GM23248 (cell line): ENCODE data around the gene PAOX. TPM values are rescaled to one million over a fixed set of nuclear protein-coding genes. Genes with fewer than 3 reads are reported as not detected.
"Not testable (repeated sequence)": the region's sequence is repeated elsewhere in the genome, so short reads cannot be mapped to it uniquely, and the experiment has no call there.

Experiments used
- DNase-seq: peaks from one replicate; pipeline ENCODE4 v3.0.0-alpha.2; 2015
- H2AFZ ChIP-seq: fragments of 200-600 bp; sonication (generic); 2 replicates; pipeline ENCODE4 v1.6.1; 2016; ENCODE audit warnings: antibody characterized with exemption
- H3F3A ChIP-seq: fragments of 200-600 bp; sonication (generic); 2 replicates; pipeline ENCODE4 v1.6.1; 2016; ENCODE audit warnings: mild to moderate bottlenecking, antibody characterized with exemption, mixed run types; ENCODE audit not compliant: insufficient read depth
- H3K27ac ChIP-seq: fragments of 200-600 bp; sonication (generic); 2 replicates; pipeline ENCODE4 v1.5.1; 2016; ENCODE audit warnings: mild to moderate bottlenecking
- H3K27me3 ChIP-seq: fragments of 200-600 bp; sonication (generic); replicated peaks from 2 replicates; pipeline ENCODE4 v1.6.1; 2016; ENCODE audit warnings: mild to moderate bottlenecking; ENCODE audit not compliant: insufficient read depth
- H3K36me3 ChIP-seq: fragments of 200-600 bp; sonication (generic); 2 replicates; pipeline ENCODE4 v1.6.1; 2016; ENCODE audit warnings: low read depth, mild to moderate bottlenecking
- H3K4me1 ChIP-seq: fragments of 200-600 bp; sonication (generic); 2 replicates; pipeline ENCODE4 v1.6.1; 2016; ENCODE audit warnings: mild to moderate bottlenecking; ENCODE audit not compliant: insufficient read depth
- H3K4me2 ChIP-seq: fragments of 200-600 bp; sonication (generic); one replicate; pipeline ENCODE4 v1.6.1; 2016; ENCODE audit warnings: mild to moderate bottlenecking; ENCODE audit not compliant: unreplicated experiment
- H3K4me3 ChIP-seq: fragments of 200-600 bp; sonication (generic); 2 replicates; pipeline ENCODE4 v1.5.1; 2016; ENCODE audit warnings: mild to moderate bottlenecking
- H3K79me2 ChIP-seq: fragments of 200-600 bp; sonication (generic); 2 replicates; pipeline ENCODE4 v1.6.1; 2016; ENCODE audit warnings: mild to moderate bottlenecking; ENCODE audit not compliant: insufficient read depth
- H3K9ac ChIP-seq: fragments of 200-600 bp; sonication (generic); 2 replicates; pipeline ENCODE4 v1.6.1; 2016; ENCODE audit warnings: mild to moderate bottlenecking
- H3K9me2 ChIP-seq: fragments of 200-600 bp; sonication (generic); 2 replicates; pipeline ENCODE4 v1.6.1; 2016; ENCODE audit warnings: mixed run types, mild to moderate bottlenecking, moderate library complexity; ENCODE audit not compliant: insufficient read depth
- H3K9me3 ChIP-seq: fragments of 200-600 bp; sonication (generic); one replicate; pipeline ENCODE4 v1.6.1; 2017; ENCODE audit warnings: low read depth
- H4K20me1 ChIP-seq: fragments of 200-600 bp; sonication (generic); 2 replicates; pipeline ENCODE4 v1.6.0; 2016; ENCODE audit not compliant: insufficient read depth
- EZH2 ChIP-seq: fragments of 200-600 bp; sonication (generic); IDR thresholded peaks from 2 replicates; pipeline ENCODE4 v1.6.1; 2018; ENCODE audit warnings: antibody characterized with exemption, mild to moderate bottlenecking; ENCODE audit not compliant: insufficient read depth, poor library complexity, severe bottlenecking
- EZH2phosphoT487 ChIP-seq: fragments of 200-600 bp; sonication (generic); IDR thresholded peaks from 2 replicates; pipeline ENCODE4 v1.6.1; 2018; ENCODE audit warnings: antibody characterized with exemption, moderate library complexity, mild to moderate bottlenecking, low read depth; ENCODE audit not compliant: insufficient read depth
- WGBS, 2 experiments: methylation state at CpG; one replicate each; pipeline ENCODE4 v1.1.6; 2015 to 2017; ENCODE audit warnings: low lambda C conversion rate in 2 of 2, low coverage in 1 of 2; ENCODE audit errors: missing lambda C conversion rate in 2 of 2; 5-methylcytosine and 5-hydroxymethylcytosine counted together
- in situ Hi-C: fragments of 300-500 bp; cut with MboI; formaldehyde crosslinking; loops from 2 replicates; pipeline ENCODE4 v1.15.0; 2020
- polyA plus RNA-seq: library from polyadenylated mRNA; unstranded; fragments of >200 nt; fragmentation: Nextera tagmentation; extraction: Ambion mirVana; gene quantifications from 2 replicates; pipeline ENCODE4 v1.2.1, GENCODE V29; 2016
- total RNA-seq: library from RNA; depleted of rRNA; stranded (reverse); fragments of >200 nt; shearing (Covaris generic); gene quantifications from 2 replicates; pipeline ENCODE4 v1.2.3, GENCODE V29; 2014

PAOX gene
- total and polyA plus RNA-seq, 2 experiments from 2014 or later: 4.1 to 4.5 TPM

GRCh38 chr10:133364645-133365431 is 14.2 kb upstream of the PAOX start:
- Histone ChIP-seq H4K20me1 (no peaks in the 10 kb centered on the region), H3K4me1 (no peaks in the 10 kb centered on the region), H3K9me3 (no peaks in the 10 kb centered on the region), H2AFZ (no peak overlapping the region), H3F3A (no peaks in the 10 kb centered on the region), H3K9me2 (no peaks in the 10 kb centered on the region), H3K27me3 (no peaks in the 10 kb centered on the region), H3K4me3 (no peak overlapping the region), H3K9ac (no peak overlapping the region), H3K4me2 (no peak overlapping the region), H3K36me3 (peaks cover 3% of the 10 kb centered on the region; the same call in 1 of the 2 replicates), H3K79me2 (no peaks in the 10 kb centered on the region), H3K27ac (no peak overlapping the region)
- WGBS, 2 experiments: 91 to 93% methylated on average over 24 to 29 of the region's 29 CpGs
- no peak for TF ChIP-seq EZH2
- no peak for TF ChIP-seq EZH2phosphoT487
- in situ Hi-C loops: no loop called here
- no peak for DNase-seq

GRCh38 chr10:133365461-133366129 is 13.5 kb upstream of the PAOX start:
- TF ChIP-seq EZH2phosphoT487: no peak
- no peak for TF ChIP-seq EZH2
- Histone ChIP-seq H3K79me2 (no peaks in the 10 kb centered on the region), H3K4me2 (no peak overlapping the region), H3K27me3 (no peaks in the 10 kb centered on the region), H3K4me1 (no peaks in the 10 kb centered on the region), H3F3A (no peaks in the 10 kb centered on the region), H3K9me3 (no peaks in the 10 kb centered on the region), H3K9me2 (no peaks in the 10 kb centered on the region), H3K4me3 (no peak overlapping the region), H2AFZ (no peak overlapping the region), H3K9ac (no peak overlapping the region), H3K27ac (no peak overlapping the region), H3K36me3 (peaks cover 3% of the 10 kb centered on the region; the same call in 1 of the 2 replicates), H4K20me1 (no peaks in the 10 kb centered on the region)
- in situ Hi-C loops: no loop called here
- WGBS, 2 experiments: 89 to 90% methylated on average over 13 of the region's 13 CpGs
- DNase-seq: no peak

GRCh38 chr10:133366130-133366478 is 13.0 kb upstream of the PAOX start:
- Histone ChIP-seq H3K9ac (no peak overlapping the region), H3F3A (no peaks in the 10 kb centered on the region), H3K4me3 (no peak overlapping the region), H2AFZ (no peak overlapping the region), H3K79me2 (no peaks in the 10 kb centered on the region), H3K9me2 (no peaks in the 10 kb centered on the region), H4K20me1 (no peaks in the 10 kb centered on the region), H3K9me3 (no peaks in the 10 kb centered on the region), H3K36me3 (peaks cover 3% of the 10 kb centered on the region; the same call in 1 of the 2 replicates), H3K27me3 (no peaks in the 10 kb centered on the region), H3K4me2 (no peak overlapping the region), H3K27ac (no peak overlapping the region), H3K4me1 (no peaks in the 10 kb centered on the region)
- no peak for DNase-seq
- in situ Hi-C loops: no loop called here
- TF ChIP-seq EZH2phosphoT487 (no peak), EZH2 (no peak)
- 85 to 87% methylated on average over 17 of the region's 17 CpGs for WGBS, 2 experiments

- WGBS, 2 experiments: 93 to 94% methylated on average over 8 to 9 of the region's 13 CpGs
- no peaks in the 10 kb centered on the region for H3F3A ChIP-seq
- H4K20me1 ChIP-seq: no peaks in the 10 kb centered on the region
- H3K79me2 ChIP-seq: 0 out of 2 replicates have a peak, but pooled peaks cover 5% of the 10 kb centered on the region
- H3K36me3 ChIP-seq: peaks cover 3% of the 10 kb centered on the region; the same call in 1 of the 2 replicates
- in situ Hi-C loops: no loop called here
- no peak overlapping the region for H3K9ac ChIP-seq
- no peak for DNase-seq
- no peaks in the 10 kb centered on the region for H3K4me1 ChIP-seq
- H3K9me2 ChIP-seq: no peaks in the 10 kb centered on the region
- no peak for TF ChIP-seq EZH2
- TF ChIP-seq EZH2phosphoT487: no peak
- H3K27me3 ChIP-seq: no peaks in the 10 kb centered on the region
- H3K27ac ChIP-seq: no peak overlapping the region
- no peak overlapping the region for H3K4me2 ChIP-seq
- no peak overlapping the region for H3K4me3 ChIP-seq
- H3K9me3 ChIP-seq: no peaks in the 10 kb centered on the region
- no peak overlapping the region for H2AFZ ChIP-seq
These were observed 12.3 kb upstream of the PAOX start for GRCh38 chr10:133366751-133367150.

- 60 to 95% methylated on average over 2 of the region's 7 CpGs for WGBS, 2 experiments
- H3K4me1 ChIP-seq, H2AFZ ChIP-seq, H3K9ac ChIP-seq, DNase-seq, H3K9me3 ChIP-seq, H3K27me3 ChIP-seq, H3K4me2 ChIP-seq, H3K36me3 ChIP-seq, H3K27ac ChIP-seq, H3K9me2 ChIP-seq, in situ Hi-C loops, H3F3A ChIP-seq, H4K20me1 ChIP-seq, H3K4me3 ChIP-seq: not testable (repeated sequence)
- H3K79me2 ChIP-seq: 0 out of 2 replicates have a peak, but pooled peaks cover 10% of the 10 kb centered on the region
These were observed 11.6 kb upstream of the PAOX start for GRCh38 chr10:133367461-133367860.
